ENCODE data around the gene SRC. TPM values are rescaled to one million over a fixed set of nuclear protein-coding genes. Genes with fewer than 3 reads are reported as not detected.

Gene SRC
- total RNA-seq, 4 donors from 2014 or later, result 87.0 to 155 (median 130) TPM

GRCh38 chr20:37430044-37430443, 84.1 kb downstream of the SRC start:
- Histone ChIP-seq H3K27ac (no peak overlapping the region), H3K27me3 (peaks cover 10% of the 10 kb centered on the region), H3K9me3 (no peaks in the 10 kb centered on the region), H3K4me3 (no peak overlapping the region), H3K36me3 (no peaks in the 10 kb centered on the region), H3K4me1 (no peaks in the 10 kb centered on the region)
- intact Hi-C loops (cut with DNase I; ENCODE audit: low total_unique reads), result no loop called here
- in situ Hi-C loops (cut with MboI; ENCODE audit: low pct_ligation_motif_present in 1 of 4, low pct_unique_long_range_greater_than_20kb in 1 of 4, low sequenced_read_pairs in 3 of 4), result no loop called here
- no peak for DNase-seq
- TF ChIP-seq CTCF (IDR thresholded peaks at IDR 0.05) (no peak), EP300 (IDR thresholded peaks at IDR 0.05; ENCODE audit: low read depth) (no peak), POLR2A (IDR thresholded peaks at IDR 0.05) (no peak), POLR2AphosphoS5 (IDR thresholded peaks at IDR 0.05) (no peak)

- no peak for DNase-seq
- intact Hi-C loops (cut with DNase I; ENCODE audit: low total_unique reads) (no loop called here), in situ Hi-C loops (cut with MboI; ENCODE audit: low pct_ligation_motif_present in 1 of 4, low pct_unique_long_range_greater_than_20kb in 1 of 4, low sequenced_read_pairs in 3 of 4) (no loop called here)
- 75 to 82% methylated on average over 5 to 7 of the region's 7 CpGs for WGBS, 2 donors (ENCODE audit: low coverage in 1 of 2)
- Histone ChIP-seq H3K36me3 (no peaks in the 10 kb centered on the region), H3K27me3 (peaks cover 4% of the 10 kb centered on the region), H3K4me1 (no peaks in the 10 kb centered on the region), H3K27ac (no peak overlapping the region), H3K4me3 (no peak overlapping the region), H3K9me3 (no peaks in the 10 kb centered on the region)
- no peak for TF ChIP-seq POLR2A (IDR thresholded peaks at IDR 0.05)
- TF ChIP-seq CTCF (IDR thresholded peaks at IDR 0.05), result no peak
- no peak for TF ChIP-seq POLR2AphosphoS5 (IDR thresholded peaks at IDR 0.05)
- no peak for TF ChIP-seq EP300 (IDR thresholded peaks at IDR 0.05; ENCODE audit: low read depth)
Observed at GRCh38 chr20:37430778-37431460, 85.0 kb downstream of the SRC start.

GRCh38 chr20:37431786-37432185, 85.8 kb downstream of the SRC start:
- in situ Hi-C loops (cut with MboI; ENCODE audit: low pct_ligation_motif_present in 1 of 4, low pct_unique_long_range_greater_than_20kb in 1 of 4, low sequenced_read_pairs in 3 of 4), result no loop called here
- TF ChIP-seq POLR2A (IDR thresholded peaks at IDR 0.05), result no peak
- no peak for TF ChIP-seq POLR2AphosphoS5 (IDR thresholded peaks at IDR 0.05)
- TF ChIP-seq CTCF (IDR thresholded peaks at IDR 0.05), result no peak
- no peak for TF ChIP-seq EP300 (IDR thresholded peaks at IDR 0.05; ENCODE audit: low read depth)
- H3K9me3 ChIP-seq, result no peaks in the 10 kb centered on the region
- intact Hi-C loops (cut with DNase I; ENCODE audit: low total_unique reads), result no loop called here
- H3K27ac ChIP-seq, result no peak overlapping the region
- DNase-seq, result no peak
- peaks cover 4% of the 10 kb centered on the region for H3K27me3 ChIP-seq
- no peak overlapping the region for H3K4me3 ChIP-seq
- no peaks in the 10 kb centered on the region for H3K36me3 ChIP-seq
- WGBS, 2 donors (ENCODE audit: low coverage in 1 of 2), result 84 to 89% methylated on average over 5 to 12 of the region's 12 CpGs
- no peaks in the 10 kb centered on the region for H3K4me1 ChIP-seq

- H3K36me3 ChIP-seq, result no peaks in the 10 kb centered on the region
- intact Hi-C loops (cut with DNase I; ENCODE audit: low total_unique reads), result no loop called here
- no peak overlapping the region for H3K4me3 ChIP-seq
- no peak for DNase-seq
- WGBS, 2 donors (ENCODE audit: low coverage in 1 of 2), result 32 to 44% methylated on average over 1 of the region's 1 CpG
- H3K27me3 ChIP-seq, result no peaks in the 10 kb centered on the region
- in situ Hi-C loops (cut with MboI; ENCODE audit: low pct_ligation_motif_present in 1 of 4, low pct_unique_long_range_greater_than_20kb in 1 of 4, low sequenced_read_pairs in 3 of 4), result no loop called here
- no peak overlapping the region for H3K27ac ChIP-seq
- TF ChIP-seq CTCF (IDR thresholded peaks at IDR 0.05) (no peak), POLR2A (IDR thresholded peaks at IDR 0.05) (no peak), POLR2AphosphoS5 (IDR thresholded peaks at IDR 0.05) (no peak), EP300 (IDR thresholded peaks at IDR 0.05; ENCODE audit: low read depth) (no peak)
- H3K9me3 ChIP-seq, result no peaks in the 10 kb centered on the region
- no peaks in the 10 kb centered on the region for H3K4me1 ChIP-seq
Observed at GRCh38 chr20:37432606-37433005, 86.7 kb downstream of the SRC start.
